Brain microvascular endothelial cell (primary cell): ENCODE measurements around the gene TBPL1.
A peak's percentile ranks its signal among the peaks of the same experiment; 100 is the strongest.

Experiments used
- DNase-seq: peaks from one replicate; pipeline ENCODE4 v3.0.0-alpha.2; 2020
- H3K27ac ChIP-seq: fragments of 250-450 bp; sonication (Bioruptor Pico); 2 replicates; pipeline ENCODE4 v1.5.1; 2020; ENCODE audit warnings: mild to moderate bottlenecking, moderate library complexity
- H3K27me3 ChIP-seq: fragments of 250-450 bp; sonication (Bioruptor Pico); replicated peaks from 2 replicates; pipeline ENCODE4 v1.5.1; 2020; ENCODE audit warnings: mild to moderate bottlenecking
- H3K36me3 ChIP-seq: fragments of 250-450 bp; sonication (Bioruptor Pico); replicated peaks from 2 replicates; pipeline ENCODE4 v1.5.1; 2020; ENCODE audit warnings: mild to moderate bottlenecking
- H3K4me3 ChIP-seq: 2 replicates; pipeline ENCODE4 v1.5.1; 2011; ENCODE audit warnings: low read depth, mild to moderate bottlenecking, control low read depth, low read length, moderate library complexity
- in situ Hi-C: cut with HindIII; loops from 2 replicates; pipeline ENCODE4 v1.10.0; 2017; ENCODE audit warnings: low sequenced_read_pairs, low pct_ligation_motif_present
- TF ChIP-seq, protein P1 (sequence below): IDR thresholded peaks from 2 replicates; pipeline ENCODE4 v1.5.1; 2011; ENCODE audit warnings: low read depth, mild to moderate bottlenecking, moderate library complexity, low read length, control low read depth, inconsistent platforms; ENCODE audit errors: missing control alignments

Gene TBPL1

DNA sequence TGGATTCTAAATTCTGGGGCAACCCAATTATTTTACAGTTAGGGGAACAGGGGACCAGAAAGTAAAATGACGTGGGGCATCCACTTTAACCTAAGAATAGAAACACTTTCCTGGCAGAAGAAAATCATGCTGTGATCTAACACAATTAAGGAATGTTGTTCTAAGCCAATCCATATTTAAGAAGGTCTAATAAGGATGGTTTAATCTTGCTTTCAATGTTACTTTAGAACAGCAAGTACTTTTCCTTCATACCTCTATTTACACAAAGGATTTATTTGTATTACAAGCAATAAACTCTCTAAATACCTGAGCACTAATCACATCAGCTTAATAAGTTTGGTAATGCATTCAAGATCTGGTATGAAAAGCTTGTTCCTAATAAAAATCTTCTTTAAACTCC, 67.0 kb downstream of the TBPL1 start:
- Histone ChIP-seq H3K27me3 (no peaks in the 10 kb centered on the region), H3K36me3 (no peaks in the 10 kb centered on the region), H3K4me3 (no peak overlapping the region), H3K27ac (no peak overlapping the region)
- in situ Hi-C loops = no loop called here
- no peak for DNase-seq
- TF ChIP-seq, protein P1, sequence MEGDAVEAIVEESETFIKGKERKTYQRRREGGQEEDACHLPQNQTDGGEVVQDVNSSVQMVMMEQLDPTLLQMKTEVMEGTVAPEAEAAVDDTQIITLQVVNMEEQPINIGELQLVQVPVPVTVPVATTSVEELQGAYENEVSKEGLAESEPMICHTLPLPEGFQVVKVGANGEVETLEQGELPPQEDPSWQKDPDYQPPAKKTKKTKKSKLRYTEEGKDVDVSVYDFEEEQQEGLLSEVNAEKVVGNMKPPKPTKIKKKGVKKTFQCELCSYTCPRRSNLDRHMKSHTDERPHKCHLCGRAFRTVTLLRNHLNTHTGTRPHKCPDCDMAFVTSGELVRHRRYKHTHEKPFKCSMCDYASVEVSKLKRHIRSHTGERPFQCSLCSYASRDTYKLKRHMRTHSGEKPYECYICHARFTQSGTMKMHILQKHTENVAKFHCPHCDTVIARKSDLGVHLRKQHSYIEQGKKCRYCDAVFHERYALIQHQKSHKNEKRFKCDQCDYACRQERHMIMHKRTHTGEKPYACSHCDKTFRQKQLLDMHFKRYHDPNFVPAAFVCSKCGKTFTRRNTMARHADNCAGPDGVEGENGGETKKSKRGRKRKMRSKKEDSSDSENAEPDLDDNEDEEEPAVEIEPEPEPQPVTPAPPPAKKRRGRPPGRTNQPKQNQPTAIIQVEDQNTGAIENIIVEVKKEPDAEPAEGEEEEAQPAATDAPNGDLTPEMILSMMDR = no peak

DNA sequence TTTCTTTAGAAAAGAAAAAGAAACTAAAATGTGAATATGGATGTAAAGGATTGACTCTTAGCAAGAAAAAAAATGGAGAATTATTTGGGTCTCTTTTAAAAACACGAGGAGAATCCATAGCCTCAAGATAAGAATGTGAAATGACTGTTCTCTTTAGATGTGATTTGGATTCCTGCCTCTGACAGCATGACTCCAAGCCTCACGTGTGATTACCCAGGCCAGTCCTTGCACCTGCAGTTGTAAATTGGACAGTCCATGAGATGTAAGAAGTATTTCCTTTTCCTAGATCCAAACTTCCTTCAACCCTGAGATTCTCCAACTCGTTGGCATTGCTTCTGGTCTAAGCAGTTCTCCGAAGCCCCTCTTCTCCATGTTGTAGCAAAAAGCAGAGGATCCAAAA, 67.5 kb downstream of the TBPL1 start:
- H3K4me3 ChIP-seq = no peak overlapping the region
- H3K27me3 ChIP-seq = no peaks in the 10 kb centered on the region
- DNase-seq = no peak
- TF ChIP-seq, protein P1 = no peak
- H3K36me3 ChIP-seq = no peaks in the 10 kb centered on the region
- H3K27ac ChIP-seq = no peak overlapping the region
- in situ Hi-C loops = no loop called here

DNA sequence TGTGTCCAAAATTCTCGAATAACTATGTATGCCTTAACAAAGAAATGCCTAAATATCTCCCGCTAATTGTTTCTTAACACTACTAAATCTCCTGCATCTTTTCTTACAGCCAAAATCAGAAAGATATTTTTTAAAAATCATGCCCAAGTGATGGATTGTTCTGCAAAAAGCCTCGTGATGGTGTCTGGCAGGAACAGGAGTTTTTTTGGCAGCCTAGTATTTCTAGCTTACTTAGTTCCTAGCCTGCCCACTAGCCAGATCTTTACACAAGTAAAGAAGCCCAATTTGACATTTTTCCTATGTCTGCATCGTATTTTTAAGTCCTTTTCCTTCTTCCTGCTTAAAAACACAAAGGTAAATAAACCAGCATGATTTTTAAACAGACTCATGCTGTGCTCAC, 67.9 kb downstream of the TBPL1 start:
- DNase-seq = no peak
- TF ChIP-seq, protein P1 = no peak
- H3K36me3 ChIP-seq = no peaks in the 10 kb centered on the region
- in situ Hi-C loops = no loop called here
- no peak overlapping the region for H3K27ac ChIP-seq
- H3K4me3 ChIP-seq = no peak overlapping the region
- H3K27me3 ChIP-seq = no peaks in the 10 kb centered on the region

DNA sequence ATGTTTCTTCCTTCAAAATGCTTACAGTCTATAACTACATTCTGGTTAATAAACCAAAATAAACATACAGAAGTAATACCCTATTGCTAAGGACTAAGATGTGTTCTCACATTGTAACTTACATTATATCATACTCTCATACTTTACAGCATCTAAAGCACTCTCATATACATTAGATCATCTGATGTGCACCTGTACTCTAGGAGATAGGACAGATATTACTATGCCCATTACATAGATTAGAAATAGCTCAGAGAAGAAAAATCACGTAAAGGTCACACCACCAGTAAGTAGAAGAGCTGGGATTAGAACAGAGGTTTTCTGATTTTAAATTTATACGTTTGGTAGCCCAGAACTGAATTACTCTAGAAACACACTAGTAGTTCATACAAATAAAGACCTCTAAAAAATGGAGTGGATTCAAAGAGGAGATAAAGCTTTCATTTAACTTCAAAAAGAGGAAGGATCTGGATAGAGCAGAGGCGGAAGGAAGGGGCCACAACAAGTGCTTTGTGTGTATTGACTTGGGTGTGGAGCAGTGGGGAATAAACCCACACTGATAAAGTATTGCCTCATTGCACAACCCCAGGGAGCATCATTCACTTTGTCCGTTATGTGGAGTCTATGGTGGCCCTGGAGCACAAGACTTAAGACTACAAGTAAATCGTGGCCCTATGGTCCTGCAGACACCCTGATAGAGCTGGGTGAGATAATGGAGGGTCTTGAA, 68.5 kb downstream of the TBPL1 start:
- in situ Hi-C loops = no loop called here
- TF ChIP-seq, protein P1 = no peak
- no peak overlapping the region for H3K27ac ChIP-seq

DNA sequence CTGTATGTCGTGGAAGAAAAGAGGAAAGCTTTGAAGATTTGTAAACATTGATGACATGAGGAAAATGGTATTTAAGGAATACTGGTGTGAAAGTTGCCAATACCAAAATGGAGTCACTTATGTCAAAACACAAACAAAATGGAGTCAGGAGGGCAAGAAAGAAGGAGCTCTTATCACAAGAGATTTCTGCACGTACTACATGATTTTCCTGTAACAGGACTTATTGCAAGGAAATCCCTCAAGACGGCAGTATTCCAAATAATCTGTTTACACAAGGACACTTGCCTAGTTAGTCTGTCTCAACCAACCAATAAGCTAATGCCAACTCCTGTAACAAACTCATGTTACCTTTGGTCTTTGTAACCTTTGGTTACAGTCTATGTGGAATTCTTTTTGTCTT, 69.6 kb downstream of the TBPL1 start:
- Histone ChIP-seq H3K4me3 (no peak overlapping the region), H3K27ac (no peak overlapping the region), H3K27me3 (no peaks in the 10 kb centered on the region), H3K36me3 (no peaks in the 10 kb centered on the region)
- DNase-seq = no peak
- TF ChIP-seq, protein P1 = no peak
- in situ Hi-C loops = no loop called here

More for the DNA sequence above, 68.5 kb downstream of the TBPL1 start:
- Histone ChIP-seq H3K4me3 (no peak overlapping the region), H3K36me3 (no peaks in the 10 kb centered on the region), H3K27me3 (no peaks in the 10 kb centered on the region)
- no peak for DNase-seq

DNA sequence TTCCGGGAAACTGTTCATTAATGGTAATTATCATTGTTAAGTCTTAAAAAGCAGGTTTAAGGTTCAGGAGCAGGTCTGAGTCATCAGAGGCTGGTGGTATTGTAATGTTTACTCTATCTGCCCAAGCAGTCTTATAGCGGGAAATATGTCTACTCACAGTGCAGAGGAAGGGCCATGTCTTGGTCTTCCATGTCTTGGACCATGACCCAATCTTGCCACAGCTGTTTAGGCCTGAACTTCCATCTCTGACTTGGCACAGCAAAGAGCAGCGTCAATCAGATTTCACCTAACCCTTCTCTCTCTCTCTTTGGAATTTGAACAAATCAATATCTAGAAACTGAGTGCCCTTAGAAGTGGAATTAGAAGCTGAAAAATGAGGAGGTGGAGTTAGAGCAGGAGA, 73.6 kb downstream of the TBPL1 start:
- no peak overlapping the region for H3K27ac ChIP-seq
- H3K4me3 ChIP-seq = no peak overlapping the region
- in situ Hi-C loops = no loop called here
- H3K27me3 ChIP-seq = no peaks in the 10 kb centered on the region
- peak; percentile 35 for DNase-seq
- no peaks in the 10 kb centered on the region for H3K36me3 ChIP-seq
- TF ChIP-seq, protein P1 = no peak
